OCI-LY7 (cell line): ENCODE measurements around the gene TMEM61. TPM values are rescaled to one million over a fixed set of nuclear protein-coding genes. Genes with fewer than 3 reads are reported as not detected.

Source experiments
- BruUV-seq: library from RNA; stranded (reverse); fragments of 400-500 nt; replicated peaks from 2 replicates; lab custom pipeline; 2021; lab: Mats Ljungman, UMichigan
- CTCF ChIA-PET: fragments of 300-600 bp; sonication (Branson Sonifier 250); formaldehyde crosslinking; loops from one replicate; lab custom pipeline; 2022; ENCODE audit warnings: antibody characterized with exemption; ENCODE audit not compliant: unreplicated experiment; lab: Charles Lee
- POLR2A ChIA-PET: fragments of 300-600 bp; sonication (Branson Sonifier 250); formaldehyde crosslinking; loops from one replicate; lab custom pipeline; 2022; ENCODE audit warnings: antibody characterized with exemption; lab: Charles Lee
- DNase-seq: peaks from one replicate; pipeline ENCODE4 v3.0.0-alpha.2; 2015; ENCODE audit warnings: low spot score
- H2AFZ ChIP-seq: fragments of 200-600 bp; sonication (generic), shearing (Covaris generic); 2 replicates; pipeline ENCODE4 v1.6.1; 2014; ENCODE audit warnings: mild to moderate bottlenecking, antibody characterized with exemption, low read length, moderate library complexity
- H3K27ac ChIP-seq: fragments of 200-600 bp; sonication (generic); 2 replicates; pipeline ENCODE4 v1.5.1; 2014; ENCODE audit warnings: mixed run types, low read depth, mild to moderate bottlenecking, moderate library complexity, low read length, inconsistent platforms; ENCODE audit not compliant: poor library complexity, severe bottlenecking
- H3K36me3 ChIP-seq: fragments of 200-600 bp; sonication (generic); 2 replicates; pipeline ENCODE4 v1.6.1; 2014; ENCODE audit warnings: mild to moderate bottlenecking, antibody characterized with exemption, low read length, moderate library complexity, mixed read lengths; ENCODE audit not compliant: insufficient read depth
- H3K4me1 ChIP-seq: fragments of 200-600 bp; sonication (generic); 2 replicates; pipeline ENCODE4 v1.5.1; 2014; ENCODE audit warnings: mild to moderate bottlenecking, low read length; ENCODE audit not compliant: insufficient read depth, poor library complexity, severe bottlenecking
- H3K4me2 ChIP-seq: fragments of 200-600 bp; sonication (generic); 2 replicates; pipeline ENCODE4 v1.6.1; 2014; ENCODE audit warnings: mild to moderate bottlenecking, low read length
- H3K4me3 ChIP-seq: fragments of 200-600 bp; sonication (generic); 2 replicates; pipeline ENCODE4 v1.5.1; 2014; ENCODE audit warnings: mild to moderate bottlenecking, low read depth, low read length; ENCODE audit not compliant: poor library complexity, severe bottlenecking
- H3K79me2 ChIP-seq: fragments of 200-600 bp; sonication (generic); 2 replicates; pipeline ENCODE4 v1.6.1; 2016; ENCODE audit warnings: low read depth, mild to moderate bottlenecking, low read length, moderate library complexity, mixed read lengths; ENCODE audit not compliant: insufficient read depth
- H3K9me2 ChIP-seq: fragments of 200-600 bp; sonication (generic); 2 replicates; pipeline ENCODE4 v1.6.1; 2016; ENCODE audit warnings: mild to moderate bottlenecking, low read length, mixed read lengths; ENCODE audit not compliant: insufficient read depth
- H3K9me3 ChIP-seq: fragments of 200-600 bp; sonication (generic); 2 replicates; pipeline ENCODE4 v1.6.1; 2014; ENCODE audit warnings: mild to moderate bottlenecking, mixed run types, low read length, mixed read lengths
- H4K20me1 ChIP-seq: fragments of 200-600 bp; sonication (generic); 2 replicates; pipeline ENCODE4 v1.6.1; 2014; ENCODE audit warnings: mild to moderate bottlenecking, antibody characterized with exemption, low read length, moderate library complexity, mixed read lengths; ENCODE audit not compliant: insufficient read depth
- EZH2phosphoT487 ChIP-seq: fragments of 200-600 bp; sonication (generic); IDR thresholded peaks from 2 replicates; pipeline ENCODE4 v1.6.1; 2018; ENCODE audit warnings: low read depth, borderline replicate concordance, mild to moderate bottlenecking, mixed run types, antibody characterized with exemption, low read length, moderate library complexity, mixed read lengths
- intact Hi-C: fragments of 100-400 bp; cut with micrococcal nuclease; formaldehyde crosslinking; loops from one replicate; pipeline ENCODE4 v1.10.0; 2022; ENCODE audit not compliant: unreplicated experiment
- total RNA-seq, 2 experiments: library from RNA; depleted of rRNA in 1 of 2; stranded (reverse); fragments of >200 nt in 1 of 2; shearing (Covaris generic) in 1 of 2; gene quantifications; 2 replicates each; pipeline ENCODE4 v1.2.3, GENCODE V29; 2014 to 2022
- TF ChIP-seq, protein P1 (sequence below): fragments of 200-600 bp; sonication (generic); conservative IDR thresholded peaks from 2 replicates; pipeline ENCODE4 v1.5.1; 2014; ENCODE audit warnings: mild to moderate bottlenecking, antibody characterized with exemption, low read length, moderate library complexity, mixed read lengths

The TMEM61 gene
- total RNA-seq, 2 experiments from 2014 or later = not detected

- Histone ChIP-seq H3K79me2 (no peaks in the 10 kb centered on the region), H3K27ac (no peak overlapping the region), H3K36me3 (no peaks in the 10 kb centered on the region), H3K4me1 (no peaks in the 10 kb centered on the region), H3K4me2 (no peak overlapping the region), H3K4me3 (no peak overlapping the region), H3K9me2 (0 out of 2 replicates have a peak, but pooled peaks cover 3% of the 10 kb centered on the region), H3K9me3 (no peaks in the 10 kb centered on the region), H4K20me1 (no peaks in the 10 kb centered on the region), H2AFZ (no peak overlapping the region)
- DNase-seq = no peak
- intact Hi-C loops = no loop called here
- POLR2A ChIA-PET = no interaction called here
- TF ChIP-seq, protein P1, sequence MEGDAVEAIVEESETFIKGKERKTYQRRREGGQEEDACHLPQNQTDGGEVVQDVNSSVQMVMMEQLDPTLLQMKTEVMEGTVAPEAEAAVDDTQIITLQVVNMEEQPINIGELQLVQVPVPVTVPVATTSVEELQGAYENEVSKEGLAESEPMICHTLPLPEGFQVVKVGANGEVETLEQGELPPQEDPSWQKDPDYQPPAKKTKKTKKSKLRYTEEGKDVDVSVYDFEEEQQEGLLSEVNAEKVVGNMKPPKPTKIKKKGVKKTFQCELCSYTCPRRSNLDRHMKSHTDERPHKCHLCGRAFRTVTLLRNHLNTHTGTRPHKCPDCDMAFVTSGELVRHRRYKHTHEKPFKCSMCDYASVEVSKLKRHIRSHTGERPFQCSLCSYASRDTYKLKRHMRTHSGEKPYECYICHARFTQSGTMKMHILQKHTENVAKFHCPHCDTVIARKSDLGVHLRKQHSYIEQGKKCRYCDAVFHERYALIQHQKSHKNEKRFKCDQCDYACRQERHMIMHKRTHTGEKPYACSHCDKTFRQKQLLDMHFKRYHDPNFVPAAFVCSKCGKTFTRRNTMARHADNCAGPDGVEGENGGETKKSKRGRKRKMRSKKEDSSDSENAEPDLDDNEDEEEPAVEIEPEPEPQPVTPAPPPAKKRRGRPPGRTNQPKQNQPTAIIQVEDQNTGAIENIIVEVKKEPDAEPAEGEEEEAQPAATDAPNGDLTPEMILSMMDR = no peak
- BruUV-seq = no TSS peak
- CTCF ChIA-PET = no interaction called here
These were observed 45.6 kb upstream of the TMEM61 start for GRCh38 chr1:54934869-54935268.

DNA sequence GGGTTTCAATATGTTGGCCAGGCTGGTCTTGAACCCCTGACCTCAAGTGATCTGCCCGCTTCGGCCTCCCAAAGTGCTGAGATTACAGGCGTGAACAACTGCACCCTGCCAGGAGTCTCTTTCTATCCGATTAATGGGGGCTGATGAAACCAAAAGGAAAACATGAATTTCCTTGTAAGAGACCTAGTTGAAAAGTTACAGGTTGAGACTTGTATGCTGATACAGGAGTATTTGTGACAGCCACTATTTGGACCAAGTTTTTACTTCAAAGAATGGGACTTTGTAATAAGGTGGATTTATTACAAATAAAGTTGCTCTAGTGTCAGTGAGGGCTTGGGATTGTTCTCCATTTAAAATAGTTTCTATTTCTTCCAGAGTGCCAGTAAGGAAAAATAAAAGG is 43.6 kb upstream of the TMEM61 start:
- ChIA-PET CTCF (no interaction called here), POLR2A (no interaction called here)
- Histone ChIP-seq H4K20me1 (no peaks in the 10 kb centered on the region), H3K4me3 (no peak overlapping the region), H3K9me3 (no peaks in the 10 kb centered on the region), H3K27ac (no peak overlapping the region), H3K79me2 (no peaks in the 10 kb centered on the region), H3K9me2 (0 out of 2 replicates have a peak, but pooled peaks cover 3% of the 10 kb centered on the region), H3K4me1 (no peaks in the 10 kb centered on the region), H2AFZ (no peak overlapping the region), H3K36me3 (no peaks in the 10 kb centered on the region), H3K4me2 (no peak overlapping the region)
- intact Hi-C loops = no loop called here
- no TSS peak for BruUV-seq
- DNase-seq = no peak
- TF ChIP-seq, protein P1 = no peak
- TF ChIP-seq EZH2phosphoT487 = no peak

DNA sequence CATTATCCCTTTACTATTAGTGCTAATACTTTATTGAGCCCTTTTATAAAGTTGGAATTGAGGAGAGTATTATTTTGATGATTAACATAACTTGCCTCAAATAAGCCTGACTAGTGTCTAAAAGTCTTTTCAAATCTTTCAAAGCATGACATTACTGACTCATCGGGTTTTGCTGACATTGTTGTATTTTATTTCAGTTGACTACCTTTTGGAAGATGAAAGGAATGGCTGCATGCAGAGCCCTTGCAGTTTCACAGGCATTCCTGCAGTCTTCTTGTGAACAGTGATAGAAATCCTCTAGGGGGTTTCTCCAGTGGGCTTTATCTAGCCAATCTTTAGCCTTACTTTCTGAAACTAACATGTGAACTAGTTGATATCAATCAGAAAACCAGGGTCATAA is 43.0 kb upstream of the TMEM61 start:
- Histone ChIP-seq H3K36me3 (no peaks in the 10 kb centered on the region), H3K4me2 (no peak overlapping the region), H3K9me3 (no peaks in the 10 kb centered on the region), H3K79me2 (no peaks in the 10 kb centered on the region), H4K20me1 (no peaks in the 10 kb centered on the region), H3K9me2 (0 out of 2 replicates have a peak, but pooled peaks cover 3% of the 10 kb centered on the region), H2AFZ (no peak overlapping the region), H3K27ac (no peak overlapping the region), H3K4me3 (no peak overlapping the region), H3K4me1 (no peaks in the 10 kb centered on the region)
- intact Hi-C loops = no loop called here
- BruUV-seq = no TSS peak
- ChIA-PET CTCF (no interaction called here), POLR2A (no interaction called here)
- no peak for DNase-seq
- TF ChIP-seq, protein P1 = no peak
- TF ChIP-seq EZH2phosphoT487 = no peak
